GM12878 (cell line): ENCODE data around the gene PRPF31. TPM values are rescaled to one million over a fixed set of nuclear protein-coding genes. Genes with fewer than 3 reads are reported as not detected.

ENCODE experiments used
- ATAC-seq: fragments of 200-7000 bp; cut with Tn5 transposase; 3 replicates; pipeline ENCODE4 v1.9.1; 2020; ENCODE audit warnings: mild to moderate bottlenecking, moderate library complexity
- BruUV-seq: library from RNA; stranded (reverse); fragments of 400-500 nt; replicated peaks from 2 replicates; lab custom pipeline; 2021; lab: Mats Ljungman, UMichigan
- CTCF ChIA-PET: fragments of 300-600 bp; sonication (Branson Sonifier 250); formaldehyde crosslinking; extraction: SDS; loops from one replicate; lab custom pipeline; 2021; ENCODE audit warnings: inconsistent platforms; lab: Yijun Ruan, JAX
- POLR2A ChIA-PET: fragments of 350-600 bp; formaldehyde crosslinking; extraction: SDS; loops from one replicate; lab custom pipeline; 2021; ENCODE audit warnings: inconsistent platforms; lab: Charles Lee
- RAD21 ChIA-PET: fragments of 300-600 bp; sonication (Branson Sonifier 250); formaldehyde crosslinking; loops from one replicate; lab custom pipeline; 2023; ENCODE audit warnings: antibody characterized with exemption; ENCODE audit not compliant: unreplicated experiment; lab: Charles Lee
- SMC1A ChIA-PET: fragments of 300-600 bp; sonication (Branson Sonifier 250); formaldehyde crosslinking; loops from one replicate; lab custom pipeline; 2023; ENCODE audit not compliant: unreplicated experiment, uncharacterized antibody; lab: Charles Lee
- DNase-seq: peaks from one replicate; pipeline ENCODE4 v3.0.0-alpha.2; 2011; ENCODE audit warnings: low read depth, low spot score
- FAIRE-seq: peaks from 3 replicates; lab custom pipeline; 2011; peaks lifted over from hg19 to GRCh38; lab: Jason Lieb, UNC
- H2AFZ ChIP-seq: 2 replicates; pipeline ENCODE4 v1.6.0; 2011; ENCODE audit warnings: low read depth, low read length, control low read depth; ENCODE audit not compliant: control insufficient read depth
- H3K27ac ChIP-seq: 2 replicates; pipeline ENCODE4 v1.5.1; 2011; ENCODE audit warnings: control low read depth; ENCODE audit not compliant: control insufficient read depth, insufficient read depth
- H3K27me3 ChIP-seq, 2 experiments: replicated peaks in 1 of 2; 2 replicates each; pipeline versions ENCODE4 v1.6.0 to v1.6.1; 2011; ENCODE audit warnings: low read length in 1 of 2; ENCODE audit not compliant: control insufficient read depth in 2 of 2, insufficient read depth in 2 of 2
- H3K36me3 ChIP-seq, 2 experiments: 2 replicates each; pipeline ENCODE4 v1.5.1; 2011; ENCODE audit warnings: low read length in 1 of 2; ENCODE audit not compliant: control insufficient read depth in 2 of 2, insufficient read depth in 2 of 2
- H3K4me1 ChIP-seq: 2 replicates; pipeline ENCODE4 v1.6.1; 2011; ENCODE audit warnings: mild to moderate bottlenecking, low read length, moderate library complexity, mixed read lengths; ENCODE audit not compliant: control insufficient read depth, insufficient read depth
- H3K4me2 ChIP-seq: 2 replicates; pipeline ENCODE4 v1.6.0; 2011; ENCODE audit warnings: control low read depth; ENCODE audit not compliant: control insufficient read depth, insufficient read depth
- H3K4me3 ChIP-seq: fragments of 200-600 bp; sonication (generic); 2 replicates; pipeline ENCODE4 v1.5.1; 2016
- H3K79me2 ChIP-seq: 2 replicates; pipeline ENCODE4 v1.6.0; 2011; ENCODE audit warnings: low read length; ENCODE audit not compliant: control insufficient read depth, insufficient read depth
- H3K9ac ChIP-seq: 2 replicates; pipeline ENCODE4 v1.8.0; 2011; ENCODE audit warnings: low read length, control low read depth, mixed read lengths; ENCODE audit not compliant: control insufficient read depth, insufficient read depth
- H3K9me3 ChIP-seq: replicated peaks from 3 replicates; pipeline ENCODE4 v1.5.1; 2011; ENCODE audit warnings: mild to moderate bottlenecking, low read length; ENCODE audit not compliant: control insufficient read depth, insufficient read depth
- H4K20me1 ChIP-seq: 2 replicates; pipeline ENCODE4 v1.6.0; 2011; ENCODE audit not compliant: control insufficient read depth, insufficient read depth
- ESRRA ChIP-seq: IDR thresholded peaks from 2 replicates; pipeline ENCODE4 v1.6.1; 2012; ENCODE audit warnings: mild to moderate bottlenecking, low read length, improper control_type of control experiment
- EZH2 ChIP-seq: IDR thresholded peaks from 2 replicates; pipeline ENCODE4 v1.6.1; 2012; ENCODE audit warnings: low read depth, mild to moderate bottlenecking, control low read depth, inconsistent platforms, low read length, borderline replicate concordance; ENCODE audit not compliant: control insufficient read depth
- GATAD2B ChIP-seq: fragments of 450-650 bp; conservative IDR thresholded peaks from 2 replicates; pipeline ENCODE4 v1.6.1; 2017; ENCODE audit warnings: low read depth, mild to moderate bottlenecking, moderate library complexity
- MTA2 ChIP-seq: fragments of 450-650 bp; IDR thresholded peaks from 2 replicates; pipeline ENCODE4 v1.6.1; 2016; ENCODE audit warnings: low read depth, mild to moderate bottlenecking, moderate library complexity
- POLR2A ChIP-seq: IDR thresholded peaks from 2 replicates; pipeline ENCODE4 v1.6.1; 2011; ENCODE audit warnings: low read depth, mild to moderate bottlenecking, low read length
- SMAD1 ChIP-seq: fragments of 450-650 bp; IDR thresholded peaks from 2 replicates; pipeline ENCODE4 v1.6.1; 2018; ENCODE audit warnings: mild to moderate bottlenecking, low read depth; ENCODE audit not compliant: partially characterized antibody
- TAF1 ChIP-seq: IDR thresholded peaks from 2 replicates; pipeline ENCODE4 v1.6.1; 2011; ENCODE audit warnings: mild to moderate bottlenecking, low read depth, low read length, borderline replicate concordance
- WGBS: methylation state at CpG from one replicate; pipeline ENCODE4 v1.1.6; 2016; ENCODE audit warnings: low lambda C conversion rate; ENCODE audit not compliant: insufficient replicate concordance, insufficient coverage; ENCODE audit errors: missing lambda C conversion rate; 5-methylcytosine and 5-hydroxymethylcytosine counted together
- in situ Hi-C: fragments of 300-500 bp; cut with MboI; formaldehyde crosslinking; loops from 9 replicates; pipeline ENCODE4 v1.14.3; 2018; ENCODE audit warnings: mixed read lengths
- intact Hi-C: fragments of 100-400 bp; cut with micrococcal nuclease; formaldehyde crosslinking; loops from one replicate; pipeline ENCODE4 v1.14.2; 2022; ENCODE audit not compliant: unreplicated experiment
- polyA plus RNA-seq, 11 experiments: library from polyadenylated mRNA; depleted of rRNA in 4 of 11; unstranded in 6 of 11; stranded (reverse) in 5 of 11; fragments of >200 nt; fragmentation: Nextera tagmentation in 4 of 11; fragmentation: Illumina TruSeq in 1 of 11; extraction: Ambion mirVana in 4 of 11; extraction: Trizol in 1 of 11; gene quantifications; 1 replicate in 1 of 11; 2 replicates in 10 of 11; pipeline versions ENCODE4 v1.2.1 to v1.2.3, GENCODE V29; 2011 to 2016; ENCODE audit warnings: inconsistent platforms in 2 of 11, missing spikeins in 2 of 11, low read depth in 1 of 11
- total RNA-seq, 4 experiments: library from RNA; depleted of rRNA in 3 of 4; stranded (reverse); fragments of >200 nt in 3 of 4; fragmentation: Illumina TruSeq in 1 of 4; extraction: Trizol in 1 of 4; gene quantifications; 2 replicates each; pipeline versions ENCODE4 v1.2.1 to v1.2.3, GENCODE V29; 2013 to 2021
- TF ChIP-seq, protein P1 (sequence below): IDR thresholded peaks from 2 replicates; pipeline ENCODE4 v1.6.1; 2011; ENCODE audit warnings: borderline replicate concordance, low read depth, mild to moderate bottlenecking, moderate library complexity, mixed read lengths, low read length; ENCODE audit not compliant: insufficient read depth; ENCODE audit errors: extremely low read length
- TF ChIP-seq, protein P2 (sequence below): fragments of 450-650 bp; IDR thresholded peaks from 2 replicates; pipeline ENCODE4 v1.6.1; 2017; ENCODE audit warnings: mild to moderate bottlenecking, moderate library complexity
- TF ChIP-seq, protein P3 (sequence below): fragments of 450-650 bp; IDR thresholded peaks from 2 replicates; pipeline ENCODE4 v1.6.1; 2016; ENCODE audit warnings: mild to moderate bottlenecking
- TF ChIP-seq, protein P4 (sequence below): IDR thresholded peaks from 2 replicates; pipeline ENCODE4 v1.6.1; 2011; ENCODE audit warnings: borderline replicate concordance, low read depth, mild to moderate bottlenecking, moderate library complexity, low read length; ENCODE audit not compliant: insufficient read depth, poor library complexity, severe bottlenecking

Gene PRPF31
- total and polyA plus RNA-seq, 10 of the 15 experiments (the other 5 are each of a cell fraction or from before 2014, with no cell fraction given): 2.7 to 170 (median 69.7) TPM

DNA sequence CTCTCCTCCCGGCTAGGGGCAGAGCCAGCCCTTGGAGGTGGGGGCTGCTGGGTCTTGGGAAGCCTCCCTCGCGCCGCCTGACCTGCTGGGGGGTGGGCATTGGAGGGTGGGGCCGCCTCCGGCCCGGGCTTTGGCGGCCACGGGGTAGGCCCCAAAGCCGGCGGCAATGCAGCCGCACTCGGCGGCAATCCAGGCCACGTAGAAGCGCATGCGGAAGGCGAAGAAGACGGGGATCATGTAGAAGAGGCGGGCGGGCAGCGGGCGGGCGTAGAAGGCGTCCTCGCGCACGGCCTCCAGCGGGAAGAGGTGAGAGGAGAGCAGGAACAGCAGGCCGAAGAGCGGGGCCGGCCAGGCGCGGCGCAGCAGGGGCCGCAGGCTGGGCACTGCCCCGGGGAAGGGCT, 65.1 kb downstream of the PRPF31 start:
- no peak overlapping the region for H3K4me3 ChIP-seq
- intact Hi-C loops (no loop called here), in situ Hi-C loops (no loop called here)
- TF ChIP-seq SMAD1 (no peak), POLR2A (no peak), EZH2 (no peak), ESRRA (no peak), MTA2 (no peak), GATAD2B (no peak), TAF1 (no peak)
- TF ChIP-seq, protein P1, sequence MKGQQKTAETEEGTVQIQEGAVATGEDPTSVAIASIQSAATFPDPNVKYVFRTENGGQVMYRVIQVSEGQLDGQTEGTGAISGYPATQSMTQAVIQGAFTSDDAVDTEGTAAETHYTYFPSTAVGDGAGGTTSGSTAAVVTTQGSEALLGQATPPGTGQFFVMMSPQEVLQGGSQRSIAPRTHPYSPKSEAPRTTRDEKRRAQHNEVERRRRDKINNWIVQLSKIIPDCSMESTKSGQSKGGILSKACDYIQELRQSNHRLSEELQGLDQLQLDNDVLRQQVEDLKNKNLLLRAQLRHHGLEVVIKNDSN: no peak
- TF ChIP-seq, protein P2, sequence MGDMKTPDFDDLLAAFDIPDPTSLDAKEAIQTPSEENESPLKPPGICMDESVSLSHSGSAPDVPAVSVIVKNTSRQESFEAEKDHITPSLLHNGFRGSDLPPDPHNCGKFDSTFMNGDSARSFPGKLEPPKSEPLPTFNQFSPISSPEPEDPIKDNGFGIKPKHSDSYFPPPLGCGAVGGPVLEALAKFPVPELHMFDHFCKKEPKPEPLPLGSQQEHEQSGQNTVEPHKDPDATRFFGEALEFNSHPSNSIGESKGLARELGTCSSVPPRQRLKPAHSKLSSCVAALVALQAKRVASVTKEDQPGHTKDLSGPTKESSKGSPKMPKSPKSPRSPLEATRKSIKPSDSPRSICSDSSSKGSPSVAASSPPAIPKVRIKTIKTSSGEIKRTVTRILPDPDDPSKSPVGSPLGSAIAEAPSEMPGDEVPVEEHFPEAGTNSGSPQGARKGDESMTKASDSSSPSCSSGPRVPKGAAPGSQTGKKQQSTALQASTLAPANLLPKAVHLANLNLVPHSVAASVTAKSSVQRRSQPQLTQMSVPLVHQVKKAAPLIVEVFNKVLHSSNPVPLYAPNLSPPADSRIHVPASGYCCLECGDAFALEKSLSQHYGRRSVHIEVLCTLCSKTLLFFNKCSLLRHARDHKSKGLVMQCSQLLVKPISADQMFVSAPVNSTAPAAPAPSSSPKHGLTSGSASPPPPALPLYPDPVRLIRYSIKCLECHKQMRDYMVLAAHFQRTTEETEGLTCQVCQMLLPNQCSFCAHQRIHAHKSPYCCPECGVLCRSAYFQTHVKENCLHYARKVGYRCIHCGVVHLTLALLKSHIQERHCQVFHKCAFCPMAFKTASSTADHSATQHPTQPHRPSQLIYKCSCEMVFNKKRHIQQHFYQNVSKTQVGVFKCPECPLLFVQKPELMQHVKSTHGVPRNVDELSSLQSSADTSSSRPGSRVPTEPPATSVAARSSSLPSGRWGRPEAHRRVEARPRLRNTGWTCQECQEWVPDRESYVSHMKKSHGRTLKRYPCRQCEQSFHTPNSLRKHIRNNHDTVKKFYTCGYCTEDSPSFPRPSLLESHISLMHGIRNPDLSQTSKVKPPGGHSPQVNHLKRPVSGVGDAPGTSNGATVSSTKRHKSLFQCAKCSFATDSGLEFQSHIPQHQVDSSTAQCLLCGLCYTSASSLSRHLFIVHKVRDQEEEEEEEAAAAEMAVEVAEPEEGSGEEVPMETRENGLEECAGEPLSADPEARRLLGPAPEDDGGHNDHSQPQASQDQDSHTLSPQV: no peak
- TF ChIP-seq, protein P3, sequence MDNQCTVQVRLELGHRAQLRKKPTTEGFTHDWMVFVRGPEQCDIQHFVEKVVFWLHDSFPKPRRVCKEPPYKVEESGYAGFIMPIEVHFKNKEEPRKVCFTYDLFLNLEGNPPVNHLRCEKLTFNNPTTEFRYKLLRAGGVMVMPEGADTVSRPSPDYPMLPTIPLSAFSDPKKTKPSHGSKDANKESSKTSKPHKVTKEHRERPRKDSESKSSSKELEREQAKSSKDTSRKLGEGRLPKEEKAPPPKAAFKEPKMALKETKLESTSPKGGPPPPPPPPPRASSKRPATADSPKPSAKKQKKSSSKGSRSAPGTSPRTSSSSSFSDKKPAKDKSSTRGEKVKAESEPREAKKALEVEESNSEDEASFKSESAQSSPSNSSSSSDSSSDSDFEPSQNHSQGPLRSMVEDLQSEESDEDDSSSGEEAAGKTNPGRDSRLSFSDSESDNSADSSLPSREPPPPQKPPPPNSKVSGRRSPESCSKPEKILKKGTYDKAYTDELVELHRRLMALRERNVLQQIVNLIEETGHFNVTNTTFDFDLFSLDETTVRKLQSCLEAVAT: no peak
- TF ChIP-seq, protein P4, sequence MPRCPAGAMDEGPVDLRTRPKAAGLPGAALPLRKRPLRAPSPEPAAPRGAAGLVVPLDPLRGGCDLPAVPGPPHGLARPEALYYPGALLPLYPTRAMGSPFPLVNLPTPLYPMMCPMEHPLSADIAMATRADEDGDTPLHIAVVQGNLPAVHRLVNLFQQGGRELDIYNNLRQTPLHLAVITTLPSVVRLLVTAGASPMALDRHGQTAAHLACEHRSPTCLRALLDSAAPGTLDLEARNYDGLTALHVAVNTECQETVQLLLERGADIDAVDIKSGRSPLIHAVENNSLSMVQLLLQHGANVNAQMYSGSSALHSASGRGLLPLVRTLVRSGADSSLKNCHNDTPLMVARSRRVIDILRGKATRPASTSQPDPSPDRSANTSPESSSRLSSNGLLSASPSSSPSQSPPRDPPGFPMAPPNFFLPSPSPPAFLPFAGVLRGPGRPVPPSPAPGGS: no peak
- no TSS peak for BruUV-seq
- DNase-seq (no peak), ATAC-seq (no peak), FAIRE-seq (no peak)
- H3K27me3 ChIP-seq: no peaks in the 10 kb centered on the region
- no peaks in the 10 kb centered on the region for H3K9me3 ChIP-seq
- H3K27ac ChIP-seq: no peak overlapping the region
- ChIA-PET POLR2A (no interaction called here), SMC1A (no interaction called here), RAD21 (no interaction called here), CTCF (interaction anchor here (1.1 kb wide), 1 partner anchor 210 kb away, joined by 3 read pairs; no protein-coding TSS in a partner anchor)
- H3K9ac ChIP-seq: no peak overlapping the region
- H3K79me2 ChIP-seq: no peaks in the 10 kb centered on the region
- no peak overlapping the region for H2AFZ ChIP-seq
- WGBS: 94% methylated on average over 29 of the region's 37 CpGs
- no peaks in the 10 kb centered on the region for H3K4me1 ChIP-seq
- no peaks in the 10 kb centered on the region for H4K20me1 ChIP-seq
- peaks cover 0 to 3% of the 10 kb centered on the region in 2 experiments; a peak in 1 of 4 replicates for H3K36me3 ChIP-seq
- H3K4me2 ChIP-seq: no peak overlapping the region
